Measurements from ENCODE around the gene FARP1.

The FARP1 gene

GRCh38 chr13:98485561-98485960, 342.7 kb downstream of the FARP1 start:
- CTCF ChIA-PET = interaction anchor here (0.6 to 1.9 kb wide), 3 partner anchors 46 to 168 kb away, joined by 3 to 5 read pairs (median 3); no protein-coding TSS in a partner anchor
- DNase-seq (ENCODE audit: low spot score) = no peak
- POLR2A ChIA-PET (ENCODE audit: low non-redundant PET) = no interaction called here
- TF ChIP-seq CTCF (conservative IDR thresholded peaks at IDR 0.05; ENCODE audit: low read depth) = no peak
- H3K27ac ChIP-seq = peak overlapping the region; percentile 96

GRCh38 chr13:98486412-98486811, 343.5 kb downstream of the FARP1 start:
- POLR2A ChIA-PET (ENCODE audit: low non-redundant PET) = no interaction called here
- no peak for DNase-seq (ENCODE audit: low spot score)

GRCh38 chr13:98487016-98487415, 344.1 kb downstream of the FARP1 start:
- CTCF ChIA-PET = no interaction called here
- POLR2A ChIA-PET (ENCODE audit: low non-redundant PET) = interaction anchor here (0.6 kb wide), 1 partner anchor 50 kb away, joined by 3 read pairs; no protein-coding TSS in a partner anchor
- H3K27ac ChIP-seq = no peak overlapping the region
- TF ChIP-seq CTCF (conservative IDR thresholded peaks at IDR 0.05; ENCODE audit: low read depth) = no peak
- no peak for DNase-seq (ENCODE audit: low spot score)

More at GRCh38 chr13:98486412-98486811, 343.5 kb downstream of the FARP1 start:
- TF ChIP-seq CTCF (conservative IDR thresholded peaks at IDR 0.05; ENCODE audit: low read depth) = no peak
- peak overlapping the region; percentile 96 for H3K27ac ChIP-seq
- CTCF ChIA-PET = no interaction called here

GRCh38 chr13:98487522-98487921, 344.6 kb downstream of the FARP1 start:
- H3K27ac ChIP-seq = no peak overlapping the region
- DNase-seq (ENCODE audit: low spot score) = no peak
- ChIA-PET POLR2A (ENCODE audit: low non-redundant PET) (interaction anchor here (0.6 kb wide), 1 partner anchor 50 kb away, joined by 3 read pairs; no protein-coding TSS in a partner anchor), CTCF (no interaction called here)
- TF ChIP-seq CTCF (conservative IDR thresholded peaks at IDR 0.05; ENCODE audit: low read depth) = no peak

GRCh38 chr13:98488736-98489135, 345.8 kb downstream of the FARP1 start:
- DNase-seq (ENCODE audit: low spot score) = no peak
- H3K27ac ChIP-seq = peak overlapping the region; percentile 13; the same call in 1 of the 2 replicates
- no peak for TF ChIP-seq CTCF (conservative IDR thresholded peaks at IDR 0.05; ENCODE audit: low read depth)
- ChIA-PET CTCF (no interaction called here), POLR2A (ENCODE audit: low non-redundant PET) (no interaction called here)

GRCh38 chr13:98489446-98490194, 346.7 kb downstream of the FARP1 start:
- TF ChIP-seq CTCF (conservative IDR thresholded peaks at IDR 0.05; ENCODE audit: low read depth) = no peak
- H3K27ac ChIP-seq = peak overlapping the region; percentile 22; the same call in 1 of the 2 replicates
- DNase-seq (ENCODE audit: low spot score) = no peak
- ChIA-PET POLR2A (ENCODE audit: low non-redundant PET) (no interaction called here), CTCF (no interaction called here)
